Lower lobe of right lung (tissue), 2 donors: ENCODE measurements around the gene MPP1. TPM values are rescaled to one million over a fixed set of nuclear protein-coding genes. Genes with fewer than 3 reads are reported as not detected.
A peak's percentile ranks its signal among the peaks of the same experiment; 100 is the strongest.
"Not testable (repeated sequence)": the region's sequence is repeated elsewhere in the genome, so short reads cannot be mapped to it uniquely, and the experiment has no call there.

Source experiments
- ATAC-seq, 2 donors: fragments of 200-7000 bp; cut with Tn5 transposase; one replicate each; pipeline ENCODE4 v1.9.1; 2020 to 2022; ENCODE audit warnings: mild to moderate bottlenecking in 2 of 2, moderate library complexity in 2 of 2
- DNase-seq: peaks from one replicate; pipeline ENCODE4 v3.0.0-alpha.2; 2020
- H3K27ac ChIP-seq: fragments of 200-600 bp; one replicate; pipeline ENCODE4 v1.8.0; 2022
- H3K27me3 ChIP-seq: fragments of 200-600 bp; one replicate; pipeline ENCODE4 v1.8.0; 2022; ENCODE audit warnings: low read depth
- H3K36me3 ChIP-seq: fragments of 200-600 bp; one replicate; pipeline ENCODE4 v1.8.0; 2022; ENCODE audit warnings: mild to moderate bottlenecking
- H3K4me1 ChIP-seq: fragments of 200-600 bp; one replicate; pipeline ENCODE4 v1.8.0; 2022
- H3K4me3 ChIP-seq: fragments of 200-600 bp; one replicate; pipeline ENCODE4 v1.8.0; 2022; ENCODE audit warnings: mild to moderate bottlenecking
- H3K9me3 ChIP-seq: fragments of 200-600 bp; one replicate; pipeline ENCODE4 v1.8.0; 2022
- CTCF ChIP-seq: fragments of 200-600 bp; IDR thresholded peaks from one replicate; pipeline ENCODE4 v1.8.0; 2022; ENCODE audit warnings: antibody characterized with exemption, mild to moderate bottlenecking
- intact Hi-C: fragments of 100-400 bp; cut with DNase I; formaldehyde crosslinking; loops from one replicate; pipeline ENCODE4 v1.11.0; 2022
- total RNA-seq: library from RNA; stranded (reverse); fragmentation: NEBNext Ultra II Directional; extraction: Animal tissue kit (Norgen Biotek cat#: 25700); gene quantifications from one replicate; pipeline ENCODE4 v1.2.1, GENCODE V29; 2021
- donor health status: DM: no; HTN: yes; CAD: no; lungs with severe emphysema.

Gene MPP1
- total RNA-seq, 1 donor from 2014 or later: 57.0 TPM

- H3K9me3 ChIP-seq: no peaks in the 10 kb centered on the region
- no peaks in the 10 kb centered on the region for H3K27me3 ChIP-seq
- TF ChIP-seq CTCF: no peak
- H3K36me3 ChIP-seq: no peaks in the 10 kb centered on the region
- intact Hi-C loops: no loop called here
- no peak for DNase-seq
- no peak overlapping the region for H3K4me3 ChIP-seq
- ATAC-seq: no peak
- H3K4me1 ChIP-seq: no peaks in the 10 kb centered on the region
- no peak overlapping the region for H3K27ac ChIP-seq
These were observed 28.5 kb upstream of the MPP1 start for GRCh38 chrX:154833746-154834274.

GRCh38 chrX:154829926-154830442 is 24.7 kb upstream of the MPP1 start:
- Histone ChIP-seq H3K36me3 (no peaks in the 10 kb centered on the region), H3K4me3 (no peak overlapping the region), H3K27me3 (no peaks in the 10 kb centered on the region), H3K4me1 (no peaks in the 10 kb centered on the region), H3K27ac (no peak overlapping the region), H3K9me3 (no peaks in the 10 kb centered on the region)
- no peak for DNase-seq
- TF ChIP-seq CTCF: no peak
- ATAC-seq: no peak
- intact Hi-C loops: no loop called here

- no peaks in the 10 kb centered on the region for H3K4me1 ChIP-seq
- H3K27ac ChIP-seq: no peak overlapping the region
- DNase-seq (no peak), ATAC-seq (no peak)
- no peaks in the 10 kb centered on the region for H3K27me3 ChIP-seq
- TF ChIP-seq CTCF: no peak
- H3K4me3 ChIP-seq: no peak overlapping the region
- intact Hi-C loops: no loop called here
- no peaks in the 10 kb centered on the region for H3K36me3 ChIP-seq
- no peaks in the 10 kb centered on the region for H3K9me3 ChIP-seq
These were observed 23.8 kb upstream of the MPP1 start for GRCh38 chrX:154829134-154829533.

GRCh38 chrX:154828016-154828408 is 22.7 kb upstream of the MPP1 start:
- Histone ChIP-seq H3K27ac (no peak overlapping the region), H3K9me3 (no peaks in the 10 kb centered on the region), H3K36me3 (no peaks in the 10 kb centered on the region), H3K4me1 (no peaks in the 10 kb centered on the region), H3K27me3 (no peaks in the 10 kb centered on the region), H3K4me3 (no peak overlapping the region)
- intact Hi-C loops: no loop called here
- no peak for TF ChIP-seq CTCF
- no peak for ATAC-seq
- DNase-seq: no peak

- Histone ChIP-seq H3K36me3 (no peaks in the 10 kb centered on the region), H3K27me3 (no peaks in the 10 kb centered on the region), H3K4me1 (no peaks in the 10 kb centered on the region), H3K9me3 (no peaks in the 10 kb centered on the region), H3K27ac (no peak overlapping the region), H3K4me3 (no peak overlapping the region)
- DNase-seq (no peak), ATAC-seq (peak in 1 of 2 donors; percentile 42)
- intact Hi-C loops: no loop called here
- TF ChIP-seq CTCF: no peak
These were observed 22.1 kb upstream of the MPP1 start for GRCh38 chrX:154827194-154828015.

- not testable (repeated sequence) for H3K4me3 ChIP-seq, H3K9me3 ChIP-seq
These were observed 20.3 kb upstream of the MPP1 start for GRCh38 chrX:154825586-154825985.

More at GRCh38 chrX:154825586-154825985, 20.3 kb upstream of the MPP1 start:
- H3K27ac ChIP-seq, H3K36me3 ChIP-seq, ATAC-seq, H3K4me1 ChIP-seq, DNase-seq, intact Hi-C loops, H3K27me3 ChIP-seq: not testable (repeated sequence)
